Heart left ventricle (tissue), 16 donors: ENCODE measurements around the gene GRAMD1B. TPM values are rescaled to one million over a fixed set of nuclear protein-coding genes. Genes with fewer than 3 reads are reported as not detected.

Experiments
- ATAC-seq, 4 donors: fragments of 200-7000 bp; cut with Tn5 transposase; one replicate each; pipeline ENCODE4 v1.9.1; 2020 to 2022; ENCODE audit warnings: moderate library complexity in 4 of 4, mild to moderate bottlenecking in 3 of 4, moderate number of reproducible peaks in 1 of 4
- DNase-seq, 5 donors: peaks; one replicate each; pipeline ENCODE4 v3.0.0-alpha.2; 2020
- H3K27ac ChIP-seq, 12 donors: fragments of 200-600 bp; sonication (generic) in 4 of 12; one replicate each; pipeline versions ENCODE4 v1.5.0 to v1.8.0; 2016 to 2022; ENCODE audit warnings: mild to moderate bottlenecking in 2 of 12
- H3K27me3 ChIP-seq, 9 donors: fragments of 200-600 bp; sonication (generic) in 2 of 9; one replicate each; pipeline versions ENCODE4 v1.5.1 to v1.8.0; 2016 to 2022; ENCODE audit warnings: mild to moderate bottlenecking in 3 of 9
- H3K36me3 ChIP-seq, 9 donors: fragments of 200-600 bp; sonication (generic) in 2 of 9; one replicate each; pipeline versions ENCODE4 v1.5.0 to v1.8.0; 2018 to 2022; ENCODE audit warnings: mild to moderate bottlenecking in 2 of 9
- H3K4me1 ChIP-seq, 12 donors: fragments of 200-600 bp; sonication (generic) in 4 of 12; one replicate each; pipeline versions ENCODE4 v1.5.0 to v1.8.0; 2016 to 2022; ENCODE audit warnings: mild to moderate bottlenecking in 3 of 12
- H3K4me3 ChIP-seq, 12 donors: fragments of 200-600 bp; sonication (generic) in 4 of 12; one replicate each; pipeline versions ENCODE4 v1.5.0 to v1.8.0; 2017 to 2022; ENCODE audit warnings: mild to moderate bottlenecking in 9 of 12, moderate library complexity in 4 of 12
- H3K9me3 ChIP-seq, 12 donors: fragments of 200-600 bp; sonication (generic) in 4 of 12; one replicate each; pipeline versions ENCODE4 v1.5.0 to v1.8.0; 2016 to 2022; ENCODE audit warnings: mild to moderate bottlenecking in 1 of 12
- CTCF ChIP-seq, 12 donors: fragments of 200-600 bp; sonication (generic) in 4 of 12; IDR thresholded peaks; one replicate each; pipeline versions ENCODE4 v1.5.0 to v1.8.0; 2018 to 2022; ENCODE audit warnings: antibody characterized with exemption in 12 of 12, mild to moderate bottlenecking in 5 of 12
- POLR2A ChIP-seq, 2 donors: fragments of 450-650 bp; IDR thresholded peaks; one replicate each; pipeline ENCODE4 v1.6.1; 2017; ENCODE audit warnings: antibody characterized with exemption in 2 of 2, mild to moderate bottlenecking in 2 of 2, moderate library complexity in 2 of 2
- WGBS, 4 donors: extraction: QIAGEN DNeasy Blood & Tissue Kit in 2 of 4; methylation state at CpG; one replicate each; pipeline versions ENCODE4 v1.1.5 to v1.1.7; 2013 to 2018; 5-methylcytosine and 5-hydroxymethylcytosine counted together
- intact Hi-C, 10 donors: fragments of 100-400 bp; cut with DNase I; formaldehyde crosslinking; loops; one replicate each; pipeline versions ENCODE4 v1.11.1 to v1.14.2; 2022
- polyA plus RNA-seq, 2 donors: library from polyadenylated mRNA; stranded (reverse); fragments of 200-250 nt; gene quantifications; one replicate each; pipeline ENCODE4 v1.2.3, GENCODE V29; 2013
- total RNA-seq, 9 donors: library from RNA; depleted of rRNA in 2 of 9; stranded (reverse); fragments of >200 nt in 2 of 9; fragmentation: NEBNext Ultra II Directional in 3 of 9; extraction: Animal tissue kit (Norgen Biotek cat#: 25700) in 3 of 9; gene quantifications; one replicate each; pipeline versions ENCODE4 v1.1.0 to v1.2.4, GENCODE V29; 2016 to 2023
- donor health status: ischemic (EF 13 %, LVEDD 7.1; RV severe dilation, severe dysfunction).
- donor health status: healthy with polysubstance abuse.
- donor health status: DM: no; HTN: yes; CAD: no.
- donor health status: DM: no; HTN: no; CAD: no.
- donor health status: ischemic (EF 25% LVEDD 6.9; RV normal size, moderate dysfunction).
- donor health status: ischemic (EF 25% LVEDD 5.7; RV mildly dilated, moderate dysfunction).
- donor health status: healthy.
- donor health status: DM: yes; HTN: yes; CAD: no.
- donor health status: ischemic (EF 35%, LVEDD 5.7; RV mildly dilated, moderate dysfunction).
- donor health status: nonischemic (EF 11% LVEDD 7.7; RV severe dilation, severe dysfunction).
- donor health status: DM: yes; HTN: yes; CAD: no.
- donor health status: PGD.
- donor health status: ischemic (EF 29% LVEDD 5.4; RV normal size, mild dysfunction).
- donor health status: nonischemic (EF 23%, LVEDD 6.1; RV moderate dilation, normal function).

The GRAMD1B gene
- total and polyA plus RNA-seq, 11 donors = 8.6 to 42.5 (median 23.0) TPM

GRCh38 chr11:123469089-123469488, 39.0 kb downstream of the GRAMD1B start:
- peak; percentile 30 to 88 (median 80) for ATAC-seq
- DNase-seq = peak in 3 of 5 donors; percentile 32 to 62 (median 46)
- no peaks in the 10 kb centered on the region for H3K9me3 ChIP-seq
- peak overlapping the region in 11 of 12 donors; percentile 9 to 72 (median 51) for H3K27ac ChIP-seq
- H3K4me1 ChIP-seq = peaks cover 0 to 15% (median 4%) of the 10 kb centered on the region in 12 donors
- intact Hi-C loops = no loop called here
- TF ChIP-seq CTCF (IDR thresholded peaks at IDR 0.05) = no peak
- no peak for TF ChIP-seq POLR2A (IDR thresholded peaks at IDR 0.05)
- H3K36me3 ChIP-seq = no peaks in the 10 kb centered on the region
- no peaks in the 10 kb centered on the region for H3K27me3 ChIP-seq
- H3K4me3 ChIP-seq = peak overlapping the region in 1 of 12 donors; percentile 18
- 29 to 33% (median 29%) methylated on average over 7 of the region's 7 CpGs for whole genome bisulfite sequencing, 4 donors

DNA sequence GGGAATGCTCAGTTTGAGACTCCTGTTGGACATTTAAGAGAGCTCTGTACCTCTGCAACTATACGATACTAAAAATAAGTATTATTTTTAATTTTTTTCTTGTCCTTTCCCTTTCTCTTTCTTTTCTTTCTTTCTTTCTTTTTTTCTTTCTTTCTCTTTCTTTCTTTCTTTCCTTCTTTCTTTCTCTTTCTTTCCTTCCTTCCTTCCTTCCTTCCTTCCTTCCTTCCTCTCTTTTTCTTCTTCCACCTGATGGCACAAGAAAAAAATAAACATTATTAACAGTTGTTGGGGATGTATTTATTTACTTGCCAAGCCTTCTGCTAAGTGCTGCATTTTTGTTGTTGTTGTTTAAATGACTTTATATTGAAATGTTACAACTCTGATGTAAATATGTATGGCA, 39.5 kb downstream of the GRAMD1B start:
- no peaks in the 10 kb centered on the region for H3K9me3 ChIP-seq
- H3K4me1 ChIP-seq = peaks cover 0 to 20% (median 8%) of the 10 kb centered on the region in 12 donors
- H3K27ac ChIP-seq = peak overlapping the region in 9 of 12 donors; percentile 9 to 72 (median 56)
- TF ChIP-seq CTCF (IDR thresholded peaks at IDR 0.05) (no peak), POLR2A (IDR thresholded peaks at IDR 0.05) (no peak)
- DNase-seq (no peak), ATAC-seq (no peak)
- no peaks in the 10 kb centered on the region for H3K36me3 ChIP-seq
- H3K4me3 ChIP-seq = peak overlapping the region in 1 of 12 donors; percentile 18
- intact Hi-C loops = no loop called here
- no peaks in the 10 kb centered on the region for H3K27me3 ChIP-seq
- WGBS, 4 donors = 61 to 77% (median 69%) methylated on average over 1 of the region's 1 CpG

- Histone ChIP-seq H3K4me3 (no peak overlapping the region), H3K9me3 (no peaks in the 10 kb centered on the region), H3K36me3 (no peaks in the 10 kb centered on the region), H3K4me1 (peaks cover 0 to 31% (median 17%) of the 10 kb centered on the region in 12 donors), H3K27me3 (no peaks in the 10 kb centered on the region), H3K27ac (peak overlapping the region in 1 of 12 donors; percentile 24)
- TF ChIP-seq POLR2A (IDR thresholded peaks at IDR 0.05) (no peak), CTCF (IDR thresholded peaks at IDR 0.05) (no peak)
- ATAC-seq (no peak), DNase-seq (no peak)
- WGBS, 4 donors = 84 to 88% (median 86%) methylated on average over 4 of the region's 4 CpGs
- intact Hi-C loops = loop anchor here in 5 of 10 donors (5.0 to 10.0 kb wide), 3 partner anchors 39 to 366 kb away; partner anchors contain the start of gene GRAMD1B (in 1 of the 5)
Observed at GRCh38 chr11:123470842-123471241, 40.8 kb downstream of the GRAMD1B start.

GRCh38 chr11:123472236-123472935, 42.3 kb downstream of the GRAMD1B start:
- Histone ChIP-seq H3K36me3 (no peaks in the 10 kb centered on the region), H3K27ac (no peak overlapping the region), H3K4me3 (no peak overlapping the region), H3K27me3 (no peaks in the 10 kb centered on the region), H3K9me3 (no peaks in the 10 kb centered on the region), H3K4me1 (peaks cover 0 to 34% (median 17%) of the 10 kb centered on the region in 12 donors)
- 77 to 87% (median 80%) methylated on average over 8 of the region's 8 CpGs for WGBS, 4 donors
- intact Hi-C loops = loop anchor here in 5 of 10 donors (5.0 to 10.0 kb wide), 3 partner anchors 40 to 368 kb away; partner anchors contain the start of gene GRAMD1B (in 1 of the 5)
- no peak for DNase-seq
- TF ChIP-seq CTCF (IDR thresholded peaks at IDR 0.05) (no peak), POLR2A (IDR thresholded peaks at IDR 0.05) (no peak)
- ATAC-seq = no peak
